Measurements from ENCODE around the gene TP53AIP1.
"Not testable (repeated sequence)": the region's sequence is repeated elsewhere in the genome, so short reads cannot be mapped to it uniquely, and the experiment has no call there.

The TP53AIP1 gene

GRCh38 chr11:128924510-128925249, 18.0 kb downstream of the TP53AIP1 start:
- no peak for DNase-seq

DNA sequence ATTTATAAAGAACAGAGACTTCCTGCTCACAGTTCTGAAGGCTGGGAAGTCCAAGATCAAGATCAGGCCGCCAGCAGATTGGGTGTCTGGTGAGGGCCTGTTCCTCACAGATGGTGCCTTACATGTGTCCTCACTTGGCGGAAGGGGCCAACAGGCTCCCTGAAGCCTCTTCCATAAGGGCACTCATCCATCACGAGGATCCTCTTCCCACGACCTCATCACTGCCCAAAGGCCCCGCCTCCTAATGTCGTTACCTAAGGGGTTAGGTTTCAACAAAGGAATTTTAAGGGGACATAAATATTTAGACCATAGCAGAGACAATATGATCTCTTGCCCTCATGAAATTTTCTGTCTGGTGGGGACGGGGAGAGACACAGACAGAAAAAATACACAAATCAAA, 18.6 kb downstream of the TP53AIP1 start:
- DNase-seq = no peak

GRCh38 chr11:128921793-128922192, 20.9 kb downstream of the TP53AIP1 start:
- no peak for DNase-seq

DNA sequence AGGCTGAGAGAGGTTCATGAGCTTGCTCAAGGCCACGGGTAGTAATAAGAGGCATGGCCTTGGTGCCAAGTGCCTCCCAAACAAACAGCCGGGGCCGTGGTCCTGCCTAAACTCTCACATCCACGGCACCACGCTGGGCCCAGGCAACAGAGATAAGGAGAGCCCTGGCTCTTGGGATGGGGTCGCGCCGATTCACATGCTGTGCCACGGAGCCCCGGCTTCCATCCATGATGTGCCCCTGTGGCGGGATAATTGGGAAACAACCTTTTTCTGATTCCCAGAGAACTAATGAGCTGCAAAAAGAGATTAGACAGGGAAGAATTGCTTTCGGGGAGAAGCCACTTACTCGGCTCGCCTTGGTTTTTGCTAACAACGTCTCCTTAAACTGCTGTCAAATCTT, 22.0 kb downstream of the TP53AIP1 start:
- no peak for DNase-seq

- not testable (repeated sequence) for DNase-seq
Measured at GRCh38 chr11:128919635-128920034, 23.0 kb downstream of the TP53AIP1 start.

GRCh38 chr11:128919216-128919615, 23.5 kb downstream of the TP53AIP1 start:
- no peak for DNase-seq

- no peak for DNase-seq
Measured at GRCh38 chr11:128917144-128917724, 25.4 kb downstream of the TP53AIP1 start.

DNA sequence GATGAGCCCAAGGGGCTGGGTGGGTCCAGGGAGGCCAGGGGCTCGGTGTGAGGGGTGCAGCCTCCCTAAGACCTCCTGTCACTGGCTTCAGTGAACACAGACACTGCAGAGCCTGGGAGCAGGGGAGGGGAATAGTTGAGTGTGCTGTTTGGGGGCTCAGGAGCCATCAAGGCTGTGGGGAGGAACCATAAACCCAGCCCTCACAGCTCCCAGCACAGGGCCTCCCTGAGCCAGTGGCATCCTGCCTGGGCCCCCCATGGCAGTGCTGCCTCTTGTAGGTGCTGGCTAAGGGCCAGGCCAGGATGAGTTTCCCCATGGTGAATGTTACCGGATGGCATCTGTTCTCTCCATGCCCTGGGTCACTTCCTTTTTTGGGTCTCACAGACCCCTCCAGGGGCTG, 26.0 kb downstream of the TP53AIP1 start:
- DNase-seq = no peak

DNA sequence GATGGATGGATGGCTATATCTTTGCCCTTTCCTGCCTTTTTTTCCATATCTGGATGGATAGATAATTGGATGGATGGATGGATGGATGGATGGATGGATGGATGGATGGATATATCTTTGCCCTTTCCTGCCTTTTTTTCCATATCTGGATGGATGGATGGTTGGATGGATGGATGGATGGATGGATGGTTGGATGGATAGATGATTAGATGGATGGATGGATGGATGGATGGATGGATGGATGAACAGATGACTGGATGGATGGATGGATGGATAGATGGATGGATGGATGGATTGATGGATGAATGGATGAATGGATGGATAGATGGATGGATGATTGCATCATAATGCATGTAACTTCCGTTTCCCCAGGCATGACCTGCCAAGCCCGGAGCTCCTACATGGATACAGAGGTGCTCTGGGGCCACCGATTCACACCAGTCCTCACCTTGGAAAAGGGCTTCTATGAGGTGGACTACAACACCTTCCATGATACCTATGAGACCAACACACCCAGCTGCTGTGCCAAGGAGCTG, 26.6 kb downstream of the TP53AIP1 start:
- no peak for DNase-seq

GRCh38 chr11:128915149-128915521, 27.5 kb downstream of the TP53AIP1 start:
- DNase-seq = no peak

GRCh38 chr11:128914216-128915148, 28.2 kb downstream of the TP53AIP1 start:
- DNase-seq = no peak

DNA sequence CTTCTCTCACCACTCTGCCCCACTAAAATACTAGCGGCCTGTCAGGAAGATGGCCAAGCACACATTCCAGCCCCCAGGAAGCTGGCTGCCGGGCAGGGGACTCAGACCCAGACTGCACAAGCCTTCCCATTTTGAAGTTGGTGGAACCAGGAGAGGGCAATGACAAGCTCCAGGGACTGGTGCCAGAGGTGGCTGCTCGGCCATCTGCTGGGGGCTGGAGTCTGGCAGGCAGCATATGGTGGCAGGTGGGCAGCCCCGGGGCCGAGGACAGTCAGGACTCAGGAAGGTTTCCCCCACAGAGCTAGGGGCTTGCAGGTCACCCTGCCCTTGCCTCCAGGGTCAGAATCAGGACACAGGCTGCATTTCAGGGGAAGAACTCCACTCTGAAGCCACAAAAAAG, 28.9 kb downstream of the TP53AIP1 start:
- DNase-seq = no peak

GRCh38 chr11:128911701-128912100, 31.0 kb downstream of the TP53AIP1 start:
- no peak for DNase-seq

DNA sequence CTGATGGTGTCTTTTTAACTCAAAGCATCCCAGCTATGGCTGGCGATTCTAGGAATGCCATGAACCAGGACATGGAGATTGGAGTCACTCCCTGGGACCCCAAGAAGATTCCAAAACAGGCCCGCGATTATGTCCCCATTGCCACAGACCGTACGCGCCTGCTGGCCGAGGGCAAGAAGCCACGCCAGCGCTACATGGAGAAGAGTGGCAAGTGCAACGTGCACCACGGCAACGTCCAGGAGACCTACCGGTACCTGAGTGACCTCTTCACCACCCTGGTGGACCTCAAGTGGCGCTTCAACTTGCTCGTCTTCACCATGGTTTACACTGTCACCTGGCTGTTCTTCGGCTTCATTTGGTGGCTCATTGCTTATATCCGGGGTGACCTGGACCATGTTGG, 31.4 kb downstream of the TP53AIP1 start:
- no peak for DNase-seq

DNA sequence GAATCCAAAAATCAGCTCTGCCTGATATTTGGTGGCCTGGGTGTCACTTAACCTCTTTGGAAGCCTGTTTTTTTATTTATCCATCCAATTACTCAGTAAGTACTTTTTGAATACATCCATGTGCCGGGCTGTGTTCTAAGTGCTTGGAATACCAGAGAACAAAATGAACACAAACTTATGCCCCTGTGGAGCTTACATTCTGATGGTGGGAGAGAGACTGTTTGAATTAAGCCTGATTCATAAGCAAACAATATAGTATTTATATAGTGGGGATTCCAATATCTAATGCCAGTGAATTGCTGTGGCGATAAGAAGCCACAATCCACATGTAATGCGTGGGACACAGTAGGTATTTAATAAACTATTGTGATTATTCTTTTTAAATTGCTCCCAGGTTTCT, 32.1 kb downstream of the TP53AIP1 start:
- no peak for DNase-seq

GRCh38 chr11:128909438-128910125, 33.1 kb downstream of the TP53AIP1 start:
- DNase-seq = no peak

GRCh38 chr11:128908391-128909246, 34.1 kb downstream of the TP53AIP1 start:
- DNase-seq = no peak

- no peak for DNase-seq
Measured at GRCh38 chr11:128907585-128907984, 35.1 kb downstream of the TP53AIP1 start.

DNA sequence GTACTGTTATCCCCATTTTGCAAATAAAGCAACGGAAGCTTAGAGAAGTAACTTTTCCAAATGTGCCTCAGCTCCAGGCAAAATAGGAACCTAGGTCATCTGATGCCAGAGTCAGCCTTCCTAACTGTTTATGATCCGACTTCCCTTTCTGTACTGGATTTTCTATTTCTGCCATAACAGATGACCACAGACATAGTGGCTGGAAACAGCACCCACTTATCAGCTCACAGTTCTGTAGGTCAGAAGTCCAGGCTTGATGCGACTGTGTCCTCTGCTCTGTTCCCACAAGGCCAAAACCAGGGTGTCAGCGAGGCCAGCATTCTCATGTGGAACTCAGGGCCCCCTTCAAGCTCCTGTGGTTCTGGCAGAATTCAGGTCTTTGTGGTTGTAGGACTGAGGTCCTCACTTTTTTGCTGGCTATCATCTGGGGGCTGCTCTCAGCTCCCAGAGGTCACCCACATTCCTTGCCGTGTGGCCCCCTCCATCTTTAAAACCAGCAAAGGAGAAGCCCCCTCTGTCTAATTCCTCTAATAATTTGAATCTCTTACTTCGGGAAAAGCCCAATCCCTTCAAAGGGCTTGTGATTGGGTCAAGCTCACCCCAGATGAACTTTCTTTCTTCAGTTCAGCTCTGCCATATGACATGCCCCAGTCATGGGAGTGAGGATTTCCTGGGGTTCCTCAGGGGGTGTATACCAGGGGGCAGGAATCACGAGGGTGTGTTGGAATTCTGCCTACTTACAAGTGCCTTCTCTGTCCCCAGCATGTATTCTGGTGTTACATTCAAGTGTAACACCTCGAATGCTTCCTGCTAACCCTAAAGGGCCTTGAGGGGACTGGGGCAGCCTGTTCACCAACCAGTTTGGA, 36.3 kb downstream of the TP53AIP1 start:
- DNase-seq = no peak

DNA sequence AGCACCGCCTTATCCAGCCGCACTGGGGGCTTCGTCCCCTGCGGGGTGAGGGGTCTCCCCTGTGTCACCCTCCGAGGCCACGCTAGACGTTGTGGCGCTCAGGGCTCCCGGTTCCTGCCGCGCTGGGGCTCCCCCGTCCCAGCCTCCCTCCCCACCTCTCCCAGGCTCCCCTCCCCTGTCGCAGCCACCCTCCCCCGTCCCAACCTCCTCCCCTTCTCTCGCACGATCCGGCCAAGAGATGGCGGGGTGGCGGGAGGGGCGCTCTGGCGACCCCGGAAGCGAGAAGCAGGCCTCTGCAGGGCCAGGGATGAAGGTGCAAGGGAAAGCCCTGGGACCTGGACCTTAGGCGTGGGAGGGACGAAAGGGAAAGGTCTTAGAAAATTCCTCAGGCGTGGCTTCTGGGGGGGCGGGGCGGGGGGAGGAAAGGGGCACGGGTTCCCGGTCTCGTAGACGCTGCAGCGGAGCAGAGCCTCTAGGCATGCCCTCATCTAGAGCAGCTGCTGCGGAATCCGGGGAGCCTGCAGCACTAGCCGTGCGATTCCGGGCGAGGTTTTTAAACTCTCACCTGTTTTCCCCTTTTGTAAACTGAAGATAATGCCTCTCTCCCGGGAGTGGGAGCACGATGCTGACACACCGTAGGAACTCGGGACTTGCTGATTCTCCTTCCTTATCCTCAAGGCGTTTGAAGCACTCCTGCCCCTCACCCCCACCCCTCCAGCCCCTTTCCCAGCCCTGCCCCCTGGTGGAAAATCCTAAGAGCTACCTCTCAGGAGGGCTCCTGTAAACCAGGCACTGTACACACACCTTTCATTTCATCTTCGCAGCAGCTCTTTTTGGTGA, 37.1 kb downstream of the TP53AIP1 start:
- peak; percentile 25 for DNase-seq
